PC-3 (cell line): ENCODE data around the gene TKTL1. TPM values are rescaled to one million over a fixed set of nuclear protein-coding genes. Genes with fewer than 3 reads are reported as not detected.

Experiments used
- ATAC-seq: fragments of 200-7000 bp; cut with Tn5 transposase; 2 replicates; pipeline ENCODE4 v1.9.1; 2020; ENCODE audit warnings: mild to moderate bottlenecking, moderate library complexity
- BruUV-seq: library from RNA; stranded (reverse); fragments of 400-500 nt; replicated peaks from 2 replicates; lab custom pipeline; 2021; lab: Mats Ljungman, UMichigan
- CTCF ChIA-PET: fragments of 300-600 bp; sonication (Branson Sonifier 250); formaldehyde crosslinking; loops from one replicate; lab custom pipeline; 2022; ENCODE audit warnings: antibody characterized with exemption; lab: Charles Lee
- POLR2A ChIA-PET: fragments of 300-600 bp; sonication (Branson Sonifier 250); formaldehyde crosslinking; loops from one replicate; lab custom pipeline; 2022; ENCODE audit warnings: antibody characterized with exemption; ENCODE audit not compliant: unreplicated experiment; lab: Charles Lee
- DNase-seq: peaks from one replicate; pipeline ENCODE4 v3.0.0-alpha.2; 2015
- H2AFZ ChIP-seq: fragments of 300-600 bp; sonication (generic); 2 replicates; pipeline ENCODE4 v1.6.0; 2016; ENCODE audit warnings: antibody characterized with exemption, low read length
- H3F3A ChIP-seq: fragments of 300-600 bp; sonication (generic); one replicate; pipeline ENCODE4 v1.6.0; 2017; ENCODE audit warnings: antibody characterized with exemption, low read length, control low read depth, mild to moderate bottlenecking; ENCODE audit not compliant: unreplicated experiment
- H3K27ac ChIP-seq: fragments of 300-600 bp; sonication (generic); 2 replicates; pipeline ENCODE4 v1.5.1; 2016; ENCODE audit warnings: mild to moderate bottlenecking, low read length
- H3K27me3 ChIP-seq: fragments of 300-600 bp; sonication (generic); 2 replicates; pipeline ENCODE4 v1.6.1; 2016; ENCODE audit warnings: low read length, mixed read lengths
- H3K36me3 ChIP-seq: fragments of 300-600 bp; sonication (generic); 2 replicates; pipeline ENCODE4 v1.6.1; 2016; ENCODE audit warnings: low read depth, mixed run types, low read length, mixed read lengths
- H3K4me1 ChIP-seq: fragments of 300-600 bp; sonication (generic); 2 replicates; pipeline ENCODE4 v1.5.1; 2016; ENCODE audit warnings: low read length; ENCODE audit not compliant: insufficient read depth
- H3K4me2 ChIP-seq: fragments of 300-600 bp; sonication (generic); 2 replicates; pipeline ENCODE4 v1.6.0; 2016; ENCODE audit warnings: low read length
- H3K4me3 ChIP-seq: fragments of 300-600 bp; sonication (generic); 2 replicates; pipeline ENCODE4 v1.5.1; 2016; ENCODE audit warnings: mild to moderate bottlenecking, low read length, mixed read lengths
- H3K79me2 ChIP-seq: fragments of 300-600 bp; sonication (generic); 2 replicates; pipeline ENCODE4 v1.6.1; 2017; ENCODE audit warnings: low read length, mixed read lengths
- H3K9ac ChIP-seq: fragments of 300-600 bp; sonication (generic); 2 replicates; pipeline ENCODE4 v1.6.0; 2016; ENCODE audit warnings: mild to moderate bottlenecking, low read length
- H3K9me2 ChIP-seq: fragments of 300-600 bp; sonication (generic); replicated peaks from 2 replicates; pipeline ENCODE4 v1.6.1; 2016; ENCODE audit warnings: mixed run types, low read length, mixed read lengths
- H3K9me3 ChIP-seq: fragments of 300-600 bp; sonication (generic); 2 replicates; pipeline ENCODE4 v1.6.1; 2016; ENCODE audit warnings: low read length, mixed read lengths
- H4K20me1 ChIP-seq: fragments of 300-600 bp; sonication (generic); 2 replicates; pipeline ENCODE4 v1.6.1; 2016; ENCODE audit warnings: low read length, mixed read lengths
- EZH2 ChIP-seq: fragments of 300-600 bp; sonication (generic); IDR thresholded peaks from one replicate; pipeline ENCODE4 v1.6.1; 2017; ENCODE audit warnings: antibody characterized with exemption, mild to moderate bottlenecking, low read length; ENCODE audit not compliant: unreplicated experiment
- EZH2phosphoT487 ChIP-seq: fragments of 300-600 bp; sonication (generic); IDR thresholded peaks from 2 replicates; pipeline ENCODE4 v1.6.1; 2018; ENCODE audit warnings: mild to moderate bottlenecking, antibody characterized with exemption, low read length, borderline replicate concordance
- intact Hi-C: fragments of 100-400 bp; cut with micrococcal nuclease; formaldehyde crosslinking; loops from 2 replicates; pipeline ENCODE4 v1.9.0; 2023
- total RNA-seq: library from RNA; depleted of rRNA; stranded (reverse); fragments of >200 nt; gene quantifications from 2 replicates; pipeline ENCODE4 v1.2.3, GENCODE V29; 2014
- TF ChIP-seq, protein P1 (sequence below): fragments of 300-600 bp; sonication (generic); conservative IDR thresholded peaks from 2 replicates; pipeline ENCODE4 v1.5.1; 2017; ENCODE audit warnings: antibody characterized with exemption, low read depth, mild to moderate bottlenecking, low read length

Gene TKTL1
- total RNA-seq, 1 experiment from 2014 or later: not detected

DNA sequence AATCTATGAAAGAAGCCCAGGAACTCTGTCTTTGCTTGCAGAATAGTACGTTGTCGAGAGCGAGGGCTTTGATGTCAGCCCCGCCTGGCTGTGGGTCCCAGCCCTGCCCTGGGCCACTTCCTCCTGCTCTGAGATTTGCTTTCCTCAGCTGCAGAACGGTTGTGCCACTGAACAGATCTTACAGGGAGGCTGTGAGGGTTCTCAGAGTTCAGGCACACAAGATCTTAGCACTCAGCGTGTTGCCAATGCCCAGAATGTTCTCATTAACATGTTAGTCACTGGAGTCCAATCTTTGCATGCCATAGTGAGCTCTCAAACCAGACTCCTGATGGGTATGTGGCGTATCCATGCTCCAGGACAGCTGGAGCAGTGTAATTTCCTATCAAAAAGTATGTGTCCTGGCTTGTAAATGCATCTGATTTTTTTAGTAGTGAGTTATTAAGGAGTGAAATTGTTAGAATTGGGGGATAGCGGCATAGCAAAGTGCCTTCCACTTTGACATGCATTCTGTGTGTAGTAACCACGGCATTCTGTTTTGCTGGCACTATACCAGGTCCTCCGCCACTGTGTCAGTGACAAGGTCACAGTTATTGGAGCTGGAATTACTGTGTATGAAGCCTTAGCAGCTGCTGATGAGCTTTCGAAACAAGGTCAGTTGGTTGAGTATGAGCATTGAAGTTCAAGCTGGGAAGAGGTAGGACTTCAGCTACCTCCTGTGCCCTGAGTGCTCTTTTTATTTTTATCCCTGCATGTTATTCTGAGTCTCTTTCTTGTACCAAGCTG, 31.6 kb downstream of the TKTL1 start:
- CTCF ChIA-PET: no interaction called here
- H3K36me3 ChIP-seq: no peaks in the 10 kb centered on the region
- no peak overlapping the region for H3K27ac ChIP-seq
- no peaks in the 10 kb centered on the region for H3K9me2 ChIP-seq
- no peaks in the 10 kb centered on the region for H3K9me3 ChIP-seq
- peaks cover 41% of the 10 kb centered on the region for H3K27me3 ChIP-seq
- H3K4me3 ChIP-seq: no peak overlapping the region
- H3K4me1 ChIP-seq: no peaks in the 10 kb centered on the region
- DNase-seq (no peak), ATAC-seq (no peak)
- no peaks in the 10 kb centered on the region for H3F3A ChIP-seq
- no peaks in the 10 kb centered on the region for H3K79me2 ChIP-seq
- H3K9ac ChIP-seq: no peak overlapping the region
- H2AFZ ChIP-seq: no peak overlapping the region
- POLR2A ChIA-PET: no interaction called here
- no peaks in the 10 kb centered on the region for H4K20me1 ChIP-seq
- no TSS peak for BruUV-seq
- TF ChIP-seq EZH2 (no peak), EZH2phosphoT487 (no peak)
- TF ChIP-seq, protein P1, sequence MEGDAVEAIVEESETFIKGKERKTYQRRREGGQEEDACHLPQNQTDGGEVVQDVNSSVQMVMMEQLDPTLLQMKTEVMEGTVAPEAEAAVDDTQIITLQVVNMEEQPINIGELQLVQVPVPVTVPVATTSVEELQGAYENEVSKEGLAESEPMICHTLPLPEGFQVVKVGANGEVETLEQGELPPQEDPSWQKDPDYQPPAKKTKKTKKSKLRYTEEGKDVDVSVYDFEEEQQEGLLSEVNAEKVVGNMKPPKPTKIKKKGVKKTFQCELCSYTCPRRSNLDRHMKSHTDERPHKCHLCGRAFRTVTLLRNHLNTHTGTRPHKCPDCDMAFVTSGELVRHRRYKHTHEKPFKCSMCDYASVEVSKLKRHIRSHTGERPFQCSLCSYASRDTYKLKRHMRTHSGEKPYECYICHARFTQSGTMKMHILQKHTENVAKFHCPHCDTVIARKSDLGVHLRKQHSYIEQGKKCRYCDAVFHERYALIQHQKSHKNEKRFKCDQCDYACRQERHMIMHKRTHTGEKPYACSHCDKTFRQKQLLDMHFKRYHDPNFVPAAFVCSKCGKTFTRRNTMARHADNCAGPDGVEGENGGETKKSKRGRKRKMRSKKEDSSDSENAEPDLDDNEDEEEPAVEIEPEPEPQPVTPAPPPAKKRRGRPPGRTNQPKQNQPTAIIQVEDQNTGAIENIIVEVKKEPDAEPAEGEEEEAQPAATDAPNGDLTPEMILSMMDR: no peak
- no peak overlapping the region for H3K4me2 ChIP-seq
- intact Hi-C loops: no loop called here

DNA sequence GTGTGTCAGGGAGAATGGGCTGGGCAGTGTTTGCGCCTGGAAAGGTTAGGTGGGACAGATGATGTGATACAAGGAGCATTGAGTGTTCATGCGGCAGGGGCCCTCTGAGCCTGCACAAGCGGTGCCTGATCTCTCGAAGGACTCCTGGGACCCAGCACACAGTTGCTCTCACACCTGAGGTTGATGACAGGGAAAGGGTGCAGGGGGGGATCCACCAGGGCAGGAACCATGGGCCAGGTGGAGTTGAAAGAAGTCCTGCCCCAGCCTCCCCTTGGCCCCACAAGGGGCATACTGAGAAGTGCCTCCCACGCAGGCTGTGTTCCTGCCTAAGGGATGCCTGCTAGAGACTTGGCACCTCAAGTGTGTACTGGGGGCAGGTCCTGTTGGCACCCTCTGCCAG, 33.1 kb downstream of the TKTL1 start:
- ChIA-PET POLR2A (no interaction called here), CTCF (no interaction called here)
- H3K9me3 ChIP-seq: no peaks in the 10 kb centered on the region
- peaks cover 35% of the 10 kb centered on the region for H3K27me3 ChIP-seq
- ATAC-seq (no peak), DNase-seq (no peak)
- no peaks in the 10 kb centered on the region for H3F3A ChIP-seq
- no peak overlapping the region for H3K27ac ChIP-seq
- H3K4me1 ChIP-seq: no peaks in the 10 kb centered on the region
- TF ChIP-seq EZH2phosphoT487 (no peak), EZH2 (no peak)
- TF ChIP-seq, protein P1: no peak
- intact Hi-C loops: no loop called here
- H4K20me1 ChIP-seq: no peaks in the 10 kb centered on the region
- no TSS peak for BruUV-seq
- H3K4me2 ChIP-seq: no peak overlapping the region
- no peak overlapping the region for H2AFZ ChIP-seq
- no peaks in the 10 kb centered on the region for H3K36me3 ChIP-seq
- H3K9me2 ChIP-seq: no peaks in the 10 kb centered on the region
- H3K4me3 ChIP-seq: no peak overlapping the region
- no peak overlapping the region for H3K9ac ChIP-seq
- no peaks in the 10 kb centered on the region for H3K79me2 ChIP-seq

DNA sequence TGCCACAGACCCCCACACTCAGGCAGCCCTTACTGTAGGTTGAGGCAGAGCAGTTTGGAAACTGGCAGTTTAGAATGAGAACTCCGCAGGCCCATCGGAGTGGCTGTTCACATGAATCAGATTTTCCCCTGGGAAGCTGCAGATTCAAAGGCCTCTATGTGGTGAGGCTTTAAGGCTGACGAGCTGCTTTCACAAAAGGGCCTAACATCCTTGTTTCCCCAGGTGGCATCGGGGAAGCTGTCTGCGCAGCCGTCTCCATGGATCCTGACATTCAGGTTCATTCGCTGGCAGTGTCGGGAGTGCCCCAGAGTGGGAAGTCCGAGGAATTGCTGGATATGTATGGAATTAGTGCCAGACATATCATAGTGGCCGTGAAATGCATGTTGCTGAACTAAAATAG, 33.7 kb downstream of the TKTL1 start:
- TF ChIP-seq EZH2 (no peak), EZH2phosphoT487 (no peak)
- TF ChIP-seq, protein P1: no peak
- Histone ChIP-seq H3K9me3 (no peaks in the 10 kb centered on the region), H3K4me1 (no peaks in the 10 kb centered on the region), H3K9ac (no peak overlapping the region), H3K9me2 (no peaks in the 10 kb centered on the region), H3K27me3 (peaks cover 29% of the 10 kb centered on the region), H3K4me3 (no peak overlapping the region), H3F3A (no peaks in the 10 kb centered on the region), H4K20me1 (no peaks in the 10 kb centered on the region), H2AFZ (no peak overlapping the region), H3K4me2 (no peak overlapping the region), H3K79me2 (no peaks in the 10 kb centered on the region), H3K36me3 (no peaks in the 10 kb centered on the region), H3K27ac (no peak overlapping the region)
- DNase-seq (no peak), ATAC-seq (no peak)
- BruUV-seq: no TSS peak
- CTCF ChIA-PET: no interaction called here
- intact Hi-C loops: no loop called here
- POLR2A ChIA-PET: no interaction called here
